Ovary (tissue), 9 donors: Measurements from ENCODE around the gene TBXAS1. TPM values are rescaled to one million over a fixed set of nuclear protein-coding genes. Genes with fewer than 3 reads are reported as not detected.

ENCODE experiments used
- DNase-seq, 5 donors: peaks; one replicate each; pipeline ENCODE4 v3.0.0-alpha.2; 2019 to 2020
- H3K27ac ChIP-seq, 2 donors: fragments of 200-600 bp; one replicate each; pipeline versions ENCODE4 v1.5.1 to v1.8.0; 2019 to 2022
- H3K27me3 ChIP-seq: fragments of 200-600 bp; one replicate; pipeline ENCODE4 v1.8.0; 2022
- H3K36me3 ChIP-seq: fragments of 200-600 bp; sonication (generic); one replicate; pipeline ENCODE4 v1.5.1; 2019
- H3K4me1 ChIP-seq: one replicate; pipeline ENCODE4 v1.8.1; 2013; ENCODE audit warnings: mild to moderate bottlenecking, moderate library complexity; ENCODE audit not compliant: insufficient read depth
- H3K4me3 ChIP-seq: fragments of 200-600 bp; sonication (generic); one replicate; pipeline ENCODE4 v1.5.1; 2017
- H3K9me3 ChIP-seq, 2 donors: fragments of 200-600 bp in 1 of 2; sonication (generic) in 1 of 2; one replicate each; pipeline versions ENCODE4 v1.5.1 to v1.8.1; 2013 to 2019; ENCODE audit warnings: mild to moderate bottlenecking in 1 of 2, moderate library complexity in 1 of 2
- EP300 ChIP-seq: sonication (generic); formaldehyde crosslinking; IDR thresholded peaks from one replicate; pipeline ENCODE4 v1.6.1; 2017; ENCODE audit warnings: antibody characterized with exemption
- POLR2A ChIP-seq: fragments of 450-650 bp; IDR thresholded peaks from one replicate; pipeline ENCODE4 v1.6.1; 2017; ENCODE audit warnings: antibody characterized with exemption, mild to moderate bottlenecking, moderate library complexity
- WGBS, 3 donors: extraction: QIAGEN DNeasy Blood & Tissue Kit in 1 of 3; methylation state at CpG; one replicate each; pipeline versions ENCODE4 v1.1.5 to v1.1.7; 2013 to 2017; 5-methylcytosine and 5-hydroxymethylcytosine counted together
- intact Hi-C, 4 donors: fragments of 100-400 bp; cut with DNase I; formaldehyde crosslinking; loops; one replicate each; pipeline versions ENCODE4 v1.11.0 to v1.15.1; 2022 to 2023
- polyA plus RNA-seq, 2 donors: library from polyadenylated mRNA; stranded (reverse); fragments of 200-250 nt in 1 of 2; fragments of 350-450 nt in 1 of 2; fragmentation: Illumina TruSeq in 1 of 2; extraction: RNeasy Lipid Tissue Mini Kit (QIAGEN cat#74804) in 1 of 2; gene quantifications; one replicate each; pipeline ENCODE4 v1.2.3, GENCODE V29; 2013 to 2014
- total RNA-seq, 7 donors: library from RNA; depleted of rRNA in 2 of 7; stranded (reverse); fragments of >200 nt in 2 of 7; fragmentation: NEBNext Ultra II Directional in 3 of 7; extraction: Animal tissue kit (Norgen Biotek cat#: 25700) in 3 of 7; gene quantifications; one replicate each; pipeline versions ENCODE4 v1.1.0 to v1.2.4, GENCODE V29; 2016 to 2023
- TF ChIP-seq, protein P1 (sequence below), 3 donors: fragments of 450-650 bp in 2 of 3; fragments of 200-600 bp in 1 of 3; IDR thresholded peaks; one replicate each; pipeline versions ENCODE4 v1.5.1 to v1.8.0; 2016 to 2022; ENCODE audit warnings: antibody characterized with exemption in 3 of 3, mild to moderate bottlenecking in 1 of 3
- donor health status: DM: no; HTN: no; CAD: no; lungs with moderate emphysema.
- donor health status: DM: no; HTN: no; CAD: no.
- donor health status: Bipolar disorder and iron deficiency.
- donor health status: DM: yes; HTN: yes; CAD: no.
- donor health status: DM: no; HTN: no; CAD: no.
- donor health status: DM: yes; HTN: yes; CAD: no.

Gene TBXAS1
- total and polyA plus RNA-seq, 9 donors: 3.1 to 16.8 (median 9.0) TPM

- 2 to 38% (median 6%) methylated on average over 2 of the region's 2 CpGs for WGBS, 3 donors
- no peaks in the 10 kb centered on the region for H3K4me1 ChIP-seq
- intact Hi-C loops: no loop called here
- DNase-seq: no peak
- no peaks in the 10 kb centered on the region for H3K36me3 ChIP-seq
- peaks cover 0 to 6% of the 10 kb centered on the region in 2 donors for H3K9me3 ChIP-seq
- H3K4me3 ChIP-seq: no peak overlapping the region
- no peaks in the 10 kb centered on the region for H3K27me3 ChIP-seq
- no peak for TF ChIP-seq POLR2A
- no peak for TF ChIP-seq EP300
- TF ChIP-seq, protein P1, sequence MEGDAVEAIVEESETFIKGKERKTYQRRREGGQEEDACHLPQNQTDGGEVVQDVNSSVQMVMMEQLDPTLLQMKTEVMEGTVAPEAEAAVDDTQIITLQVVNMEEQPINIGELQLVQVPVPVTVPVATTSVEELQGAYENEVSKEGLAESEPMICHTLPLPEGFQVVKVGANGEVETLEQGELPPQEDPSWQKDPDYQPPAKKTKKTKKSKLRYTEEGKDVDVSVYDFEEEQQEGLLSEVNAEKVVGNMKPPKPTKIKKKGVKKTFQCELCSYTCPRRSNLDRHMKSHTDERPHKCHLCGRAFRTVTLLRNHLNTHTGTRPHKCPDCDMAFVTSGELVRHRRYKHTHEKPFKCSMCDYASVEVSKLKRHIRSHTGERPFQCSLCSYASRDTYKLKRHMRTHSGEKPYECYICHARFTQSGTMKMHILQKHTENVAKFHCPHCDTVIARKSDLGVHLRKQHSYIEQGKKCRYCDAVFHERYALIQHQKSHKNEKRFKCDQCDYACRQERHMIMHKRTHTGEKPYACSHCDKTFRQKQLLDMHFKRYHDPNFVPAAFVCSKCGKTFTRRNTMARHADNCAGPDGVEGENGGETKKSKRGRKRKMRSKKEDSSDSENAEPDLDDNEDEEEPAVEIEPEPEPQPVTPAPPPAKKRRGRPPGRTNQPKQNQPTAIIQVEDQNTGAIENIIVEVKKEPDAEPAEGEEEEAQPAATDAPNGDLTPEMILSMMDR (IDR thresholded peaks at IDR 0.05): no peak
- H3K27ac ChIP-seq: no peak overlapping the region
These were observed 117.5 kb downstream of the TBXAS1 start for GRCh38 chr7:139946533-139946932.

DNA sequence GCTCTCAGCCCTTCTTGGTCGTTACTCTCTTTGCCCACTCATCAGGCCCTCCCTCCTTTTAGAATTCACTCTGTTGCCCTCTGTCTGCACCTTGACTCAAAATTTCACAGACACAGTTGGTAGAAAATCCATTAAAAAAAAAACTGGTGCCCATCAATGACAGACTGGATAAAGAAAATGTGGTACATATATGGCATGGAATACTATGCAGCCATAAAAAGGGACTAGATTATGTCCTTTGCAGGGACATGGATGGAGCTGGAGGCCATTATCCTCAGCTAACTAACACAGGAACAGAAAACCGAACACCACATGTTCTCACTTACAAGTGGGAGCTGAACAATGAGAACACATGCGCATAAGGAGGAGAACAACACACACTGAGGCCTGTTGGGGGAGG is 118.0 kb downstream of the TBXAS1 start:
- H3K36me3 ChIP-seq: no peaks in the 10 kb centered on the region
- no peaks in the 10 kb centered on the region for H3K27me3 ChIP-seq
- no peaks in the 10 kb centered on the region for H3K4me1 ChIP-seq
- H3K27ac ChIP-seq: no peak overlapping the region
- no peak overlapping the region for H3K4me3 ChIP-seq
- no peak for DNase-seq
- WGBS, 3 donors: 84 to 87% (median 86%) methylated on average over 3 of the region's 3 CpGs
- H3K9me3 ChIP-seq: peaks cover 0 to 6% of the 10 kb centered on the region in 2 donors
- intact Hi-C loops: no loop called here
- TF ChIP-seq POLR2A (no peak), EP300 (no peak)
- TF ChIP-seq, protein P1 (IDR thresholded peaks at IDR 0.05): no peak

- Histone ChIP-seq H3K9me3 (peaks cover 0 to 6% of the 10 kb centered on the region in 2 donors), H3K4me1 (no peaks in the 10 kb centered on the region), H3K27ac (no peak overlapping the region), H3K4me3 (no peak overlapping the region), H3K27me3 (no peaks in the 10 kb centered on the region), H3K36me3 (no peaks in the 10 kb centered on the region)
- WGBS, 3 donors: 97 to 98% (median 97%) methylated on average over 2 of the region's 2 CpGs
- TF ChIP-seq, protein P1 (IDR thresholded peaks at IDR 0.05): no peak
- TF ChIP-seq EP300 (no peak), POLR2A (no peak)
- no peak for DNase-seq
- intact Hi-C loops: no loop called here
These were observed 119.1 kb downstream of the TBXAS1 start for GRCh38 chr7:139948167-139948566.

- Histone ChIP-seq H3K36me3 (no peaks in the 10 kb centered on the region), H3K4me1 (no peaks in the 10 kb centered on the region), H3K27ac (no peak overlapping the region), H3K27me3 (no peaks in the 10 kb centered on the region), H3K9me3 (peaks cover 0 to 6% of the 10 kb centered on the region in 2 donors), H3K4me3 (no peak overlapping the region)
- WGBS, 3 donors: 85 to 90% (median 89%) methylated on average over 10 of the region's 10 CpGs
- intact Hi-C loops: no loop called here
- TF ChIP-seq, protein P1 (IDR thresholded peaks at IDR 0.05): no peak
- no peak for TF ChIP-seq EP300
- TF ChIP-seq POLR2A: no peak
- DNase-seq: no peak
These were observed 119.7 kb downstream of the TBXAS1 start for GRCh38 chr7:139948587-139949335.
